Measurements from ENCODE around the gene ANKRD61.
A peak's percentile ranks its signal among the peaks of the same experiment; 100 is the strongest.
"Not testable (repeated sequence)": the region's sequence is repeated elsewhere in the genome, so short reads cannot be mapped to it uniquely, and the experiment has no call there.

ANKRD61 gene

DNA sequence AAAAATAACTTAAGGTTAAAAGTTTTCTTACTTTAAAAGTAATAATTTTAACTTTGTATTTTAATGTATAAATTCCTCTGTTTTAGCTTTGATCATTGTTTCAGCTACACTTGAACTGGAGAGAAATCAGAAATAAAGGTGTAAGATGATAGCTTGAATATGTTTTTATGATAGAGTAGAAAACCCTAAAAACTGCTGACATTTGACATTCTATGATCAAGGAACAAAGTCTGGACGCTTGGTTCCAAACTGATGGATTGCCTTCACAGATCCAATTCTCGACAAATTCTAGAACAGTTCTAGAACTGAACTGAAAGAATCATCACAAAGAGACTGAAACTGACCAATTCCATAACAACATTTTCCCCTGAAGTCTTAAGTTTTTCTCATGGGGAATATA, at the start of gene ANKRD61:
ANKRD61 (plus strand) TSS at position 389 of the 400 bp plus-strand sequence; CDS start at position 389, 0 bp downstream.
- no peak for DNase-seq (ENCODE audit: low read depth)

DNA sequence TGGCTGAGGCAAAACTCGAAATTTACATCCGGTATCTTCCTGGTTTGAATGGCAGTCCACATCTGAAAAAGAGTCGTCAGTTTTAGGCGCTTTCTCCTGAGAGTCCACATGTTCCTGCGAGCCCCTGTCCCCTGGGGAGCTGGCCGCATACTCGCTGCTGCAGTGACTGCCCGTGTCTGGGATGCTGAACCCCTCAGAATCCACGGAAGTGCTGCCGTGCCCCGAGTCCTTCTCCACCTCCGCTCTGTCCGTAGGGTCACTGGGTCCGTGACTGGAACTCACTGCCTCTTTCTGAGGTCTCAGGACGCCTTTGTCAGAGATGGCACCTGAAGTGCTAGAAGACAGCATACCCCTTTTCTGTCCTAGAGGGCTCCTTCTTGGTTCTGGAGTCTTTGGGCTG, 44.1 kb upstream of the ANKRD61 start:
- DNase-seq (ENCODE audit: low read depth), result not testable (repeated sequence)

GRCh38 chr7:5997210-5997808, 33.9 kb upstream of the ANKRD61 start:
- DNase-seq (ENCODE audit: low read depth), result peak; percentile 74

DNA sequence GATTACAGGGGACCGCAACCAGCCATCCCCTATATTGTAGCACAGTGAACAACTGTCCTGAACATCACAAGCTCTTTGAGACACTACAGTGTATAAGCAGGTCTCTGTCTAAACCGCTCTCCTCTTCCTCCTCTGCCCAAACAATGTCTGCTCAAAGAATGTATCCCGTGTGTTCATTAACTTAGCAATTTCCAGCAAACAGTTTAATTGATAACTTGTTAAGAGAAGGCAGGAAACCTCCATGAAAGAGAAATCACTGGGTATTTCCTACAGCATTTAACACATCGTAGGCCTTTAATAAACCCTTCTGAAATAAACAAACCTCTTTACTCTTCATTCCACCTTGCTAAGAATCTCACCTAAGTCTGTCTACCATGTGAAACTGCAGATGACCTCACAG, 23.8 kb upstream of the ANKRD61 start:
- no peak for DNase-seq (ENCODE audit: low read depth)

DNA sequence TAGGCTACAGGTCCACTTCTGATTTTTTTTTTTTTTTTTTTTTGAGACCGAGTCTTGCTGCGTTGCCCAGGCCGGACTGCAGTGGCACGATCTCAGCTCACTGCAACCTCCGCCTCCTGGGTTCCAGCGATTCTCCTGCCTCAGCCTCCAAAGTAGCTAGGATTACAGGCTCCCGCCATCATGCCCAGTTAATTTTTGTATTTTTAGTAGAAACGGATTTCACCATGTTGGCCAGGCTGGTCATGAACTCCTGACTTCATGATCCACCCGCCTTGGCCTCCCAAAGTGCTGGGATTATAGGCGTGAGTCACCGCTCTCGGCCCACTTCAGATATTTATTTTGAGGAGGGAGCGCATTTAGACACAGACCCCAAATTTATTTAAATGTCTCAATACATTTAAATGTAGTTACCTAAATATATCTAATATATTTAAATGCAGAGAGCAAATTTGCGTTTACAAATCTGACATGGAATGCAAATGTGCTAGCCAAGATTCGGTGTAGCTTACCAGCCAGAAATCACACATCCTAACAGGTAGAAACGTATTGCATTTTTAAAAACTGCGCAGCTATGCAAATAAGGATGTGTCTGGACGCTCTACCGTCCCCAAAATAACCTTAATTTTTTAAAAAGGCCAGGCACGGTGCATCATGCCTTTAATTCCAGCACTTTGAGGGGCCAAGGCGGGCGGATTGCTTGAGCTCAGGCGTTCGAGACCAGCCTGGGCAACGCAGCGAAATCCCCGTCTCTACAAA, 23.2 kb upstream of the ANKRD61 start:
- not testable (repeated sequence) for DNase-seq (ENCODE audit: low read depth)

DNA sequence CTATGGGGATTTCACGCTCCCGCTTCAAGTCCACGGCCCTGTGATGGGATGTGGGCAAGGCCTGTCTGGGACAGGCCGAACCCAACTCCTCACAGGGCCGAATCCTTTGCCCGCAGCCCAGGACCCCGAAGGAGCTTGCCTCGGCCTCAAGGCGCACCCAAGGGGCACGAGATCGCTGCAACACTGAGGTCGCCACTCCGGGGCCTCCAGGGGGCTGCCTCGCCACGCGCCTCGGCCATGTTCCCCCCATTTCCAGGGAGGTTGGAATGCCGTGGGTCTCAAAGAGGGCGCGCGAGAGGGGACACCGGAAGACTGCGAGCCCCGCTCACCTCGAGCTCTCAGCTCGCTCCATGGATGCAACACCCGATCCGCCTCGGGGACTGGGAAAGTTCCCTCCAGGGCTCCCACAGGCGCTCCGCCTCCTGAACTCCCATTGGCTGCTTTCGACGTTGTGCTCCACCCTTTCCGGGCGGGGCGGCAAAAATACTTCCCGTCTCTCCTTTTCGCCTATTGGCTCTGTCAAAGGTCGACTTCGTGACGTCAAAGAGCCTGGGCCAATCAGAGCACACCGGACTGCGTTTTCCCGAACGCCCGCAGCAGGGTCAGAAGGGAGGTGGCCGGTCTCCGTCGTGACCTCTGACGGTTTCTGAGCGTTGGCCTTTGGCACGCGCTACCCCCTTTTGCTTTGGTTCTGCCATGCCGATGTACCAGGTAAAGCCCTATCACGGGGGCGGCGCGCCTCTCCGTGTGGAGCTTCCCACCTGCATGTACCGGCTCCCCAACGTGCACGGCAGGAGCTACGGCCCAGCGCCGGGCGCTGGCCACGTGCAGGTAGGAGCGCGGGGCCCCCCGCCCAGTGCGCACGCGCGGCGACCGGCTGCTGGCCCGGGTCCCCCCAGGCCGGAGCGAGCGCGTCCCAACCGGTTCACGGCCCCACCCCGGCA, 22.2 kb upstream of the ANKRD61 start, which contains the start of the genes AIMP2 and PMS2:
AIMP2 (plus strand) TSS at position 605 of the 944 bp plus-strand sequence; CDS start at position 697, 92 bp downstream.
PMS2 (minus strand) TSS at position 382 of the 944 bp plus-strand sequence; CDS start at position 352, 30 bp downstream.
- peak; percentile 99 for DNase-seq (ENCODE audit: low read depth)

- DNase-seq (ENCODE audit: low read depth), result not testable (repeated sequence)
These were observed 20.8 kb upstream of the ANKRD61 start for GRCh38 chr7:6010370-6010769.

DNA sequence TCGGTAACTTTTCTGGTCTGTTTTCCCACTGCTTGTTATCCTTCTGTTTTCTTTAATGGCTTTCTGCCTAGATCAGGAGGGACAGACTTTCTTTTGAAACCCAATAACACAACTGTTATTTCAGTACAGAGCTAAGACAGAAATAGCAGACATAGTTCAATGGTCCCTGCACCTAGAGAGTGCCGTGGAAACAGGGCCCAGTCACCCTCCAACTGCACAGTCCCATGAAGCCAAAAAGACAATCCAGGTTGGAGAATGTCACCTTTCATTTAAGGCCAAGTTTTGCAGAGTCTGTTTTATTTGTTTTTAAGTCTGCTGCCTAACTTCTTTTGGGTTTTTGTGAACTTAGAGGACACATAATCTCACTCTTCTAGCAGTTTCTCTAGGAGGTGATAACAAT, 19.6 kb upstream of the ANKRD61 start:
- no peak for DNase-seq (ENCODE audit: low read depth)

DNA sequence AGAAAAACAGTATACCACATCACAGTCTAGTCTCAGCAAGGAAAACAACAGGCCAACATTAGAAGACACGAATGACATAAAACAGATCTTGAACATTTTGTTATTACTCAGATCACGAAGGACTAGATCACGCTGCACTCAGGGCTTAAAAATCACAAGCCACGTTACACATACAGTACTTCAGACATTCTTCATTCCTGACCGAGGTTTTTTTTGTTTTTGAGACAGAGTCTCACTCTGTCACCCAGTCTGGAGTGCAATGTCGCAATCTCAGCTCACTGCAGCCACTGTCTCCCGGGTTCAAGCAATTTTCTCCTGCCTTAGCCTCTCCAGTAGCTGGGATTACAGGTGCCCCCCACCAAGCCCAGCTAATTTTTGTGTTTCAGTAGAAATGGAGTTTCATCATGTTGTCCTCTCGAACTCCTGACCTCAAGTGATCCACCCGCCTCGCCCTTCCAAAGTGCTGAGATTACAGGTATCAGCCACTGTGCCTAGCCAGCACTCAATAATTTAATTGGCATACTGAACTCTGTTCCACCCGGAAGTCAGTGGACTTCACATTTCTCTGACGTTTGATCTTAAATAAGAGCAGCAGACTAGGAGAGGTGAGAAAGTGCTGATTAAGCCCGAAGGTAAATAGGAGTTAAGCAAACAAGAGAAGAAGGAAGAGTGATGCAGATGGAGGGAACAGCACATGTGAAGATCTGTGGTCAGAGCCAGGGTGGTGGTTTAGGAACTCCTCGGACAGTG, 18.6 kb upstream of the ANKRD61 start:
- DNase-seq (ENCODE audit: low read depth), result no peak

- DNase-seq (ENCODE audit: low read depth), result peak; percentile 85
These were observed 15.1 kb upstream of the ANKRD61 start for GRCh38 chr7:6015917-6016652.

DNA sequence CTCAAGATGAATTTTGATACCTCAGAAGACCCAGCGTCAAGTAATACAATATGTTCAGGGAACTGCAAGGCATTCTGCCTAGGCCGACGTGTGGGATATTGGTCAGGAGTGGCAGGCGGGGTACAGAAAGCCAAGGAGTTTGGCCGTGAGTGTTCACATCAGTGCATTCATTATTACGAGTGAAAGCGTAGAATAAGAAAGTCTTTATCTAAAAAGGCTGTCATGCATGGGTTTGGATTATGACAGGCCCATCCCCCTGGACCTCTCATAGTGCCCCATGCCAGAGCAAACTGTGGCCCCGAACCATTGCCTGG, 14.6 kb upstream of the ANKRD61 start:
- no peak for DNase-seq (ENCODE audit: low read depth)

GRCh38 chr7:6020371-6021286, 10.5 kb upstream of the ANKRD61 start:
- DNase-seq (ENCODE audit: low read depth), result no peak

DNA sequence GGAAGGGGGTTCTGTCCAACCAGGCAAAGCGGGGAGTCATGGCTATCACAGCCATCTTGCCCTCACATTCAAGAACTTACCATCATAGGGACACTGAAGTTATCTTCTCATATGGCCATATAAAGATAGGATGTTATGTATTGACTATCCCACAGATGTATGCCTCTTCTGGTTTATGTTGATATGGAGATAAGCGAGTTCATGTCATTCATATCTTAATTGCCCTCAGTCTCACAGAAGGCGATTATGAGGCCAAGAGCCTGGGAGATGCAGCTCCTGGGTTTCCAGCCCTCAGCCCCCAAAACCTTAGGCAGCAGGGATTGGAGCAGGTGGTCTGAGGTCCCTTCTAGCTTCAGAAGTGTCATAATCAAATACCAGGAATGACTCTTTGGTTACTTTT, 8.5 kb upstream of the ANKRD61 start:
- DNase-seq (ENCODE audit: low read depth), result no peak

GRCh38 chr7:6023974-6024435, 7.2 kb upstream of the ANKRD61 start:
- DNase-seq (ENCODE audit: low read depth), result no peak

- peak; percentile 53 for DNase-seq (ENCODE audit: low read depth)
These were observed 5.0 kb upstream of the ANKRD61 start for GRCh38 chr7:6026011-6026819.

DNA sequence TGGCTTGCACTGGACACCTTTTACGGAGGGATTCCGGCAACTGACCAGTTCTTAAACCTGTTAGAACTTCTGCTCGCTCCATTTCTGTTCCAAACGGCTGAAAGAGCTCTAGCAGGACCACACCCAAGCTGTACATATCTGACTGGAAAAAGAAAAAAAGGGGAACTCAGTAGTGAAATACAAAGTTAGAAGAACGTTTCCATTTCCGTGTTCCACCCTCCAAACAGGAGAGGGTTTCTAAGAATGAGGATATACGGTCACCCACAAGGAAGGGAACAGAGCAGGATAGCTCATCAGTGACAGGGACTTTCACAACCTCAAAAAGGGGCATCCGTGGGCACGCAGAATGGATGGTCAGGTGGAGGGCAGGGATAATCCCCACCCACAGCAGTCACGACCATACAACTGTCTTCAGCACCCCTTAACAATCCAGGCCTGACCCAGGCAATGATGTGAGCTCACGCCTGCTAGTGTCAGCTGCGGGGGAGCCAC, 4.3 kb upstream of the ANKRD61 start:
- DNase-seq (ENCODE audit: low read depth), result no peak

- no peak for DNase-seq (ENCODE audit: low read depth)
These were observed 3.3 kb upstream of the ANKRD61 start for GRCh38 chr7:6027806-6028365.

GRCh38 chr7:6028563-6028962, 2.6 kb upstream of the ANKRD61 start:
- no peak for DNase-seq (ENCODE audit: low read depth)

Data from EH (cell line).